Nephron (organoid): Measurements from ENCODE around the gene GOLT1A.
A peak's percentile ranks its signal among the peaks of the same experiment; 100 is the strongest.

ENCODE experiments used
- H3K27ac Mint-ChIP-seq, 3 experiments: 2 replicates each; pipeline ENCODE4 v1.8.0; 2020; ENCODE audit warnings: mixed read lengths in 3 of 3, mild to moderate bottlenecking in 2 of 3, moderate library complexity in 1 of 3
- H3K27me3 Mint-ChIP-seq: 2 replicates; pipeline ENCODE4 v1.8.0; 2021; ENCODE audit warnings: low read depth, mild to moderate bottlenecking, moderate library complexity, mixed read lengths
- H3K36me3 Mint-ChIP-seq: 2 replicates; pipeline ENCODE4 v1.8.0; 2020; ENCODE audit warnings: low read depth, mixed read lengths
- H3K4me1 Mint-ChIP-seq: 2 replicates; pipeline ENCODE4 v1.8.0; 2020; ENCODE audit warnings: mixed read lengths
- H3K4me3 Mint-ChIP-seq, 3 experiments: 2 replicates each; pipeline ENCODE4 v1.8.0; 2020; ENCODE audit warnings: mild to moderate bottlenecking in 3 of 3, mixed read lengths in 3 of 3, moderate library complexity in 2 of 3
- H3K9me3 Mint-ChIP-seq: 2 replicates; pipeline ENCODE4 v1.8.0; 2020; ENCODE audit warnings: mixed read lengths
- TF ChIP-seq, protein P1 (sequence below), 3 experiments: fragments of 200-600 bp; sonication (generic); IDR thresholded peaks; one replicate each; pipeline ENCODE4 v1.5.0; 2021; ENCODE audit warnings: antibody characterized with exemption in 3 of 3; ENCODE audit not compliant: unreplicated experiment in 3 of 3

Gene GOLT1A

DNA sequence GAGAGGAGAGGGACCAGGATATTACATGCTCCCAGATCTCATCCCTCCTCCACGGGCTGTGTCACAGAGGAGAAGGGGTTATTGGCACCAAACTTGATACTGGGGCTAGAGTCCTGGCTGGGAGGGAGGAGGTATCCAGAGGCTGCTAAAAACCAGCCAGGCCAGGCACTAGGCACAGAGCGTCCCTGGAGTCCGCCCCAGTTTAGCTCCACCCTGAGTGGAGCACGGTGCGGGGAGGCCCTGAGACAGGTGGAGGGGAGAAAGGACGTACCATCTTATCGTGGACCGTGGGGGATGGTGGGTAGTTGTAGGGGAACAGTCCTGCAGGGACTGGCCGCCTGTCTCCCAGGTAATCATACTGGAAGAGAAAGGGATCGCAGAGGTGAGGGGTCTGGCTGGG, 42.7 kb upstream of the GOLT1A start:
- Mint-ChIP-seq H3K4me3 (no peak overlapping the region), H3K27me3 (no peaks in the 10 kb centered on the region), H3K9me3 (no peaks in the 10 kb centered on the region), H3K27ac (peak overlapping the region in 2 of 3 experiments; percentile 28 to 29), H3K36me3 (peaks cover 44% of the 10 kb centered on the region), H3K4me1 (peaks cover 18% of the 10 kb centered on the region)
- TF ChIP-seq, protein P1, sequence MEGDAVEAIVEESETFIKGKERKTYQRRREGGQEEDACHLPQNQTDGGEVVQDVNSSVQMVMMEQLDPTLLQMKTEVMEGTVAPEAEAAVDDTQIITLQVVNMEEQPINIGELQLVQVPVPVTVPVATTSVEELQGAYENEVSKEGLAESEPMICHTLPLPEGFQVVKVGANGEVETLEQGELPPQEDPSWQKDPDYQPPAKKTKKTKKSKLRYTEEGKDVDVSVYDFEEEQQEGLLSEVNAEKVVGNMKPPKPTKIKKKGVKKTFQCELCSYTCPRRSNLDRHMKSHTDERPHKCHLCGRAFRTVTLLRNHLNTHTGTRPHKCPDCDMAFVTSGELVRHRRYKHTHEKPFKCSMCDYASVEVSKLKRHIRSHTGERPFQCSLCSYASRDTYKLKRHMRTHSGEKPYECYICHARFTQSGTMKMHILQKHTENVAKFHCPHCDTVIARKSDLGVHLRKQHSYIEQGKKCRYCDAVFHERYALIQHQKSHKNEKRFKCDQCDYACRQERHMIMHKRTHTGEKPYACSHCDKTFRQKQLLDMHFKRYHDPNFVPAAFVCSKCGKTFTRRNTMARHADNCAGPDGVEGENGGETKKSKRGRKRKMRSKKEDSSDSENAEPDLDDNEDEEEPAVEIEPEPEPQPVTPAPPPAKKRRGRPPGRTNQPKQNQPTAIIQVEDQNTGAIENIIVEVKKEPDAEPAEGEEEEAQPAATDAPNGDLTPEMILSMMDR (IDR thresholded peaks at IDR 0.05; ENCODE audit: unreplicated experiment in 3 of 3) = no peak

DNA sequence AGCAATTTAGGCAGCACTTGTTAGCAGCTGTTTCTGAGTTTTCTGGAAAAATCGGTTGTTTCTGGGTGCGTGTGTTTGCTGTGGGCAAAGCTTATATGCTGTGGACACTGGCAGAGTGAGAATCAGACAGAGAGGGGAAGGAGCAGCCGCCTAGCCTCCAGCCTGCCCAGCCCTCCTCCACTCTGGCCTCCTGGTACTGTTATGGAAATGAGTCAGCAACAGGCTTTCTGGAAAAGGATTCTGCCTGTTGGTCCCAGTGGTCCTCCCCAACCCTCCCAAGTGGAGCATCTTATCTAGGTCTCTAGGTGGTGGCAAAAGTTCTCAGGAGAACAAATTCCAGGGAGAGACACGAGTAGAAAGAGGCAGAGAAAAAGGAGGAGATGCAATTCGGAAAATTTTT, 42.2 kb upstream of the GOLT1A start:
- H3K36me3 Mint-ChIP-seq = peaks cover 48% of the 10 kb centered on the region
- no peaks in the 10 kb centered on the region for H3K9me3 Mint-ChIP-seq
- H3K27ac Mint-ChIP-seq = peak overlapping the region; percentile 29 to 88 (median 31)
- H3K4me1 Mint-ChIP-seq = peaks cover 18% of the 10 kb centered on the region
- no peaks in the 10 kb centered on the region for H3K27me3 Mint-ChIP-seq
- TF ChIP-seq, protein P1 (IDR thresholded peaks at IDR 0.05; ENCODE audit: unreplicated experiment in 3 of 3) = no peak
- no peak overlapping the region for H3K4me3 Mint-ChIP-seq

DNA sequence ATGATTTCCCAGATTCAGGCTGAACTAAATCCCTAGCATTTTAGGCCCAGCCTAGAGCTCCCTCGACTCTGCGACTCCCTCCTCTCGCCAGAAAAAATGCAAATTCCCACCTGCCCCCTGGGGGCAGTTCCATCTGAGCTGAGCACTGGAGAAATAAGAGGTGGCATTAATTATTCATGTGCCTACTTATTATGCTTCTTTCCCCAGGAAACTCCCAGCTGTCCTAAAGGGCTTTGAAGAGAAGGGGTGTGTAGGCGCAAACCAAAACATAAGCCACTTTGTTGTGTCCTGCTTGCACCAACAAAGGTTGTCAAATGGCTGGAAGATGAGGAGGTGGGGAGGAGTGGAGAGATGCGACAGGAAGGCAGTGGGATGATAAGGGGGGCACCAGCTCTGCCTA, 41.4 kb upstream of the GOLT1A start:
- peaks cover 13% of the 10 kb centered on the region for H3K4me1 Mint-ChIP-seq
- peaks cover 47% of the 10 kb centered on the region for H3K36me3 Mint-ChIP-seq
- no peaks in the 10 kb centered on the region for H3K27me3 Mint-ChIP-seq
- TF ChIP-seq, protein P1 (IDR thresholded peaks at IDR 0.05; ENCODE audit: unreplicated experiment in 3 of 3) = no peak
- H3K4me3 Mint-ChIP-seq = no peak overlapping the region
- no peaks in the 10 kb centered on the region for H3K9me3 Mint-ChIP-seq
- H3K27ac Mint-ChIP-seq = peak overlapping the region in 1 of 3 experiments; percentile 88

DNA sequence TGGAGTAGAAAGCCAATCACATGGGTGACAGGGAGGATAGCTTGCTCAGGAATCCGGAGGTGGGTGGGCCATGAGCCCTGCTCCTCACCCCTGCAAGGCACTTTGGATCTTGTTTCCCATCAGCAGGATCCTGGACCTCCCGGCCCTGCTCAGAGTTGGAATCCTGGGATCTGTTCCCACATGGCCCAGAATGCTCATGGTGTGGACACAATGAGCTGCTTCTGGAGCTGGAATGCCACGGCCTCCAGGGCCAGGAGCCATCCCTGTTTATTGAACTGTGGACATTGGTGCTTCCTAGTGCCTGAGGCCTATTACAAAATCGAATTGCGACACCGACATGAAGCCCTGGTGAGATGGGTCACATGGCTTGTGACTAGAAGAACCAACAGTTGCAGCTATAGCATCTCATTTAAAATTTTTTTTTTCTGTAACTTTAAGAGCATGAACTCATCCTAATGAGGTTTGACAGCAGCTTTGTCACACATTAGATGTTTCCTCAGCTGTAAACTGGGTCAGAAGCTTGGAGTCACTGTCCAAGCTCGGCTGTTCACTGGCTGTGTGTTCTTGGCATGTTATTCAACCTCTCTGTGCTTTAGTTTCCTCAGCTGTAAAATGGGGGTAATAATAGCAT, 40.4 kb upstream of the GOLT1A start:
- Mint-ChIP-seq H3K4me1 (peaks cover 8% of the 10 kb centered on the region), H3K36me3 (peaks cover 46% of the 10 kb centered on the region), H3K9me3 (no peaks in the 10 kb centered on the region), H3K4me3 (no peak overlapping the region), H3K27ac (peak overlapping the region in 1 of 3 experiments; percentile 88), H3K27me3 (no peaks in the 10 kb centered on the region)
- TF ChIP-seq, protein P1 (IDR thresholded peaks at IDR 0.05; ENCODE audit: unreplicated experiment in 3 of 3) = no peak

DNA sequence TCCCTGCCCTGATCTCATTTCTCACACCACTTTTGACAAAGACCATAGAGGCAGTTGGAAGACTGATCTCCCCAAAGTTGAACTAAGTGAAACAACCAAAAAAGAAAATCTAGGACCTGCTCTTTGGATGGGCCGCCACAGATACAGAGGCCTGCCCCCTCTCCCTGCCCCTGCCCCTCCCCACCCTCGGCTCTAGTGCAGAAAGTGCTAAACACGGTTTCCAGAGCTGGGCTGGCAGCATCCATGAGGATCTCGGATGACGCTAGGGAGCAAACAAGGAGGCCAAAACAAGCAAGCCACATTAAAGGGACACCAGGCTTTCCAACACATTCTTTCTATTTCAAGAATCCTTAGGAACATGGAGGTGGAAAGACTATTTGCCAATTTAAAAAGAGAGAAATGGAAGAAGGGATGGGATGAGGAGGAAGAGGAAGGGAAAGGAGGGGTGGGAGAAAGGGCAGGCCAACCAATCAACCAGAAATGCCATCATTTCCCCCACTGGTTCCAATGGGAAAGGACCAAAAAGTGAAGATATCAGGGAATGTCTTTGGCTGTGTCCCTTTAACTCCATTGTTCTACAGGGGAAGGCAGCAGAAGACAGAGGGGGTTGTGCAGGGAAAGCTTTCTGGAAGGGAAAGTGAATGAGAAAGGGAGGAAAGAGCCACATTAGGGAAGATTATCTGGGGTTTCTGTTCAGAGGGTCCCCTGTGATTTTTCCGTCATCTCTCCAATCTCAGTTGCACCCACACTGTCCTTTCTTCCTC, 38.3 kb upstream of the GOLT1A start:
- Mint-ChIP-seq H3K27ac (no peak overlapping the region), H3K27me3 (no peaks in the 10 kb centered on the region), H3K9me3 (no peaks in the 10 kb centered on the region), H3K4me3 (no peak overlapping the region), H3K36me3 (peaks cover 36% of the 10 kb centered on the region), H3K4me1 (no peaks in the 10 kb centered on the region)
- TF ChIP-seq, protein P1 (IDR thresholded peaks at IDR 0.05; ENCODE audit: unreplicated experiment in 3 of 3) = no peak
